Epithelial cell of umbilical artery (primary cell): ENCODE data around the gene PROM1. TPM values are rescaled to one million over a fixed set of nuclear protein-coding genes. Genes with fewer than 3 reads are reported as not detected.

ENCODE experiments used
- total RNA-seq: library from RNA; depleted of rRNA; stranded (reverse); fragments of >200 nt; gene quantifications from 2 replicates; pipeline ENCODE4 v1.2.3, GENCODE V29; 2014

PROM1 gene
- 0.30 and 0.65 TPM in 2 replicates for total RNA-seq

GRCh38 chr4:16083241-16084191 lies at the start of gene PROM1:
Gene PROM1 (minus strand): TSS chr4:16084023. CDS start chr4:16075906, 8,117 bp downstream.

GRCh38 chr4:15963001-15963451 lies 120.8 kb downstream of the PROM1 start, which contains the start of gene FGFBP2:
Gene FGFBP2 (minus strand): TSS chr4:15963175. CDS start chr4:15963129, 46 bp downstream.

GRCh38 chr4:15938640-15939039 lies 145.2 kb downstream of the PROM1 start, which contains the start of gene FGFBP1:
Gene FGFBP1 (minus strand): TSS chr4:15938740. CDS start chr4:15936632, 2,108 bp downstream.

Other genes with a start within 250 kb of the PROM1 start
- not detected in 2 replicates for gene FGFBP1, start 145.3 kb downstream of the PROM1 start, total RNA-seq
- not detected in 2 replicates for gene FGFBP2, start 120.8 kb downstream of the PROM1 start, total RNA-seq
- gene TAPT1, start 142.4 kb upstream of the PROM1 start, total RNA-seq: 8.4 and 16.4 TPM in 2 replicates